PFSK-1 (cell line): ENCODE results near the gene TNFRSF13B.

Source experiments
- FOXP2 ChIP-seq: optimal IDR thresholded peaks from 2 replicates; pipeline ENCODE3; 2011; ENCODE audit warnings: borderline replicate concordance, control low read depth, inconsistent platforms; ENCODE audit not compliant: insufficient read depth; ENCODE audit errors: extremely low read length, extremely low read depth
- POLR2AphosphoS5 ChIP-seq: IDR thresholded peaks from 2 replicates; pipeline ENCODE4 v1.6.1; 2012; ENCODE audit warnings: low read depth, mild to moderate bottlenecking, control low read depth, low read length, moderate library complexity
- REST ChIP-seq, 2 experiments: IDR thresholded peaks; 2 replicates each; pipeline versions ENCODE4 v1.6.1 to v1.8.0; 2011 to 2012; ENCODE audit warnings: low read depth in 2 of 2, low read length in 2 of 2, control low read depth in 1 of 2, inconsistent platforms in 1 of 2, mild to moderate bottlenecking in 1 of 2, moderate library complexity in 1 of 2; ENCODE audit not compliant: insufficient read depth in 1 of 2
- SIN3A ChIP-seq: IDR thresholded peaks from 2 replicates; pipeline ENCODE4 v1.6.1; 2012; ENCODE audit warnings: mild to moderate bottlenecking, low read length, moderate library complexity, borderline replicate concordance; ENCODE audit not compliant: insufficient read depth
- TAF1 ChIP-seq: IDR thresholded peaks from 2 replicates; pipeline ENCODE4 v1.6.1; 2012; ENCODE audit warnings: low read length, control low read depth, borderline replicate concordance; ENCODE audit not compliant: insufficient read depth

Gene TNFRSF13B

GRCh38 chr17:17004251-17004996, 32.5 kb upstream of the TNFRSF13B start:
- TF ChIP-seq POLR2AphosphoS5 = no peak
- TF ChIP-seq FOXP2 = no peak
- TF ChIP-seq SIN3A = no peak
- no peak for TF ChIP-seq REST (IDR thresholded peaks at IDR 0.05; ENCODE audit: insufficient read depth in 1 of 2, low read depth in 2 of 2, low read length in 2 of 2)
- no peak for TF ChIP-seq TAF1

DNA sequence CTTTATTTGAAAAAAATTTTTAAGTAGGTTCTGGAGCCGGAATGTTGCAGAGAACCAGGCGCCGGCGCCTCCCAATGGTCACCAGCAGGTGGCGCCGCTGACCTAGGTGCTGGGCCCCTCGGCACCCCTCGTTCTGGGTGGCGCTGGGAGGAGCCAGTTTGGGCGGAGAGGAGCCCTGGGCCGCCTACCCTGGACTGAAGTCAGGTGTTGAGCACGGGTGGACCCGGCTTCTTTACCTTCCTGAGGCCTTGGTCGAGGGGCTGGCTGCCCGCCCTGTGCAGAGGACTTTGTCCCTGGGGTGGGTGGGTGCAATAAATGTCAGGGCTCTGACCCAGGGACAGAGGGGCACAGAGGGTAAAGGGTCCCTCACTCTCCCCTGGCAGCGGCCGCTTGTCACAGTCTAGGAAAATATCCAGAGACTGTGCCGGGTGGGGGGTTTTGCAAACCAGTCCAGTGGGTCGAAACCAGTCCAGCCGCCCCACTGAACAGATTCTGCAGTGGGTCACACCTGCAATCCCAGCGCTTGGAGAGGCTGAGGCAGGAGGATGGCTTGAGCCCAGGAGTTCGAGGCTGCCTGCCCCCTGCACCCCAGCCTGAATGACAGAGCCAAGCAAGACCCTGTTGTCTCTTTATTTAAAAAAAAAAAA, 30.1 kb upstream of the TNFRSF13B start:
- TF ChIP-seq POLR2AphosphoS5 = no peak
- no peak for TF ChIP-seq TAF1
- no peak for TF ChIP-seq REST (IDR thresholded peaks at IDR 0.05; ENCODE audit: insufficient read depth in 1 of 2, low read depth in 2 of 2, low read length in 2 of 2)
- peak; percentile 36 for TF ChIP-seq FOXP2
- no peak for TF ChIP-seq SIN3A

GRCh38 chr17:17001076-17001777, 29.3 kb upstream of the TNFRSF13B start:
- TF ChIP-seq SIN3A = no peak
- no peak for TF ChIP-seq POLR2AphosphoS5
- TF ChIP-seq REST (IDR thresholded peaks at IDR 0.05; ENCODE audit: insufficient read depth in 1 of 2, low read depth in 2 of 2, low read length in 2 of 2) = no peak
- no peak for TF ChIP-seq TAF1
- no peak for TF ChIP-seq FOXP2

GRCh38 chr17:16999931-17000625, 28.2 kb upstream of the TNFRSF13B start:
- TF ChIP-seq SIN3A = no peak
- no peak for TF ChIP-seq POLR2AphosphoS5
- TF ChIP-seq TAF1 = no peak
- TF ChIP-seq REST (IDR thresholded peaks at IDR 0.05; ENCODE audit: insufficient read depth in 1 of 2, low read depth in 2 of 2, low read length in 2 of 2) = no peak
- no peak for TF ChIP-seq FOXP2
